D721Med (cell line): ENCODE results near the gene P2RX2.

Source experiments
- DNase-seq: peaks from one replicate; pipeline ENCODE4 v3.0.0; 2011; ENCODE audit warnings: low spot score; ENCODE audit not compliant: insufficient read length
- FAIRE-seq: peaks from 2 replicates; lab custom pipeline; 2011; peaks lifted over from hg19 to GRCh38; lab: Jason Lieb, UNC
- CTCF ChIP-seq: IDR thresholded peaks from 2 replicates; pipeline ENCODE4 v1.5.1; 2012; ENCODE audit warnings: mild to moderate bottlenecking, control low read depth; ENCODE audit not compliant: insufficient read depth; ENCODE audit errors: missing control alignments

Gene P2RX2

DNA sequence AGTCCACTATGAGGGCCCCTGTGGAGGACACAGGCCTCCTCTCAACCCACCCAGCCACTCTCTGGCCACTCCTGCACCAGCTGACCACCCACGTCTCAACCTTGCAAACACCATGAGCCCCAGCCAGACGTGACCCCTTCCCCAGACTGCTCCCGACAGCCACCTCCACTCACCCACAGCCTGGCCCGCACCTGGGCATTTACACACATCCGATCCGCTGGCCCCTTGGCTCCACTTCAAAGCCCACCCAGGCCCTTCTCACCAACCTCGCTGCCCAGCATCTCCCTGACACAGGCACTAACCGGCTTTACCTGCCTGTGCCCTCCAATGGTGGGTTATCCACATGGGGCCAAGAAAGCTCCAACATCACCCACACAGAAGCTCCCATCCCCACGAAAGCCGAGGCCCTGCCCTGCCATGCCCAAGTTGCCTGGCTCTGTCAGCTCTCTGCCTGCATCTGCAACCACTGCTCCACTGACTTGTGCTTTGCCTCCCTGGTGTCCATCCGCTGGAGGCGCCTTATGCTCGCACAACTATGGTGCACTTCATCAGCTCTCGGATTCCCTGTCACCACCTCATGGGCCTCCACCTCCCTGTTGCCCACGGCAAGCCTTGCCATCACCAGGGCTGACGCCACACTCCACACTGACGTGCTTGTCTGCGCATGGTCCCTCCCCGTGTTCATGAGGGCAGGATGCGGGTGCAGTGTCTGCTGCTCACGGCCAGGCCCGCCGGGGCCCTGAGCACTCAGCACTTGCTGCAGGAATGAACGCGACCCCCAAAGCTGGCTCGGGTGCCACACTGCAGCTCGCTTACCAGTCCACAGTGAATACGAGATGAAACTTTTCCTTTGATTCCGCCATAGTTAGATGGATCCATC lies 16.7 kb downstream of the P2RX2 start:
- FAIRE-seq = no peak
- TF ChIP-seq CTCF = no peak
- no peak for DNase-seq

- FAIRE-seq = no peak
- no peak for TF ChIP-seq CTCF
- DNase-seq = no peak
These were observed 19.2 kb downstream of the P2RX2 start for GRCh38 chr12:132637811-132638210.

DNA sequence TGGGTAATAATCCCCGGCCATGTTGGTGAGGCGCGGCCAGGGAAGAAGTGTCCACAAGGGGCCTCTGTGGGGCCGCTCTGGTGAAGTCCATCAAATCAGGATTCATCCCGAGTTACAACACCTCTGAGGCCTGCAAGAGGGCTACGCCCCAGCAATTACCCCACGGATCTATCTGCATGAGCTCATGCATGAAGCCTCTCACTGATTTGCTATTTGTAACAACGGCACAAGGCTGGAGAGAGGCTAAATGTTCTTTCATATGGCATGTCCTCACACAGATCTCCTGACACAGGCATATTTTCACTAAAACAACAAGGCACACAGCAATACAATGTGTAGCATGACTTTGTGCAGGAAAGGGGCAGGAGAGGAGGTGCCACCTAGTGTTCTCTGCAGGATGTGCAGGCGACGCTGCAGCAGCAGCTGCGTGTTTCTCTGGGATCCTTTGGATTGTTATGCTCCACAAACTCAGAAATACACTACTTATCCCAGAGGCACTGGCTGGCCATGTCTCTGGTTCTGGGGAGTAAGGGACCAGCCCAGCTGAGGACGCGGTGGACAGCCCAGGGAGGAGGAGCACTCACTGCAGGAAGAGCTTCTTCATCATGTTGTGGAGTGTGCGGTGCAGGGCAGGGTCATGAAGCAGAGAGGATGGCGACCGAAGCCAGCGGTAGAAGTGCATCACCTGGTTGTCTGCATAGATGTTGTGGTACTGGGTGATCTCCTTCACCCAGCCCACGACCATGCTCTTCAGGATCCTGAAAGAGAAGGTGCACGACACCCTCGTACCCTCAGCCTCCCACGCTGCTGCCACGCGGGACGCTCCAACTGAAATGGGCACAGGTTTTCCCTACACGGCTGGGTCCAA lies 20.2 kb downstream of the P2RX2 start:
- DNase-seq = peak; percentile 52
- FAIRE-seq = no peak
- peak; percentile 47 for TF ChIP-seq CTCF

DNA sequence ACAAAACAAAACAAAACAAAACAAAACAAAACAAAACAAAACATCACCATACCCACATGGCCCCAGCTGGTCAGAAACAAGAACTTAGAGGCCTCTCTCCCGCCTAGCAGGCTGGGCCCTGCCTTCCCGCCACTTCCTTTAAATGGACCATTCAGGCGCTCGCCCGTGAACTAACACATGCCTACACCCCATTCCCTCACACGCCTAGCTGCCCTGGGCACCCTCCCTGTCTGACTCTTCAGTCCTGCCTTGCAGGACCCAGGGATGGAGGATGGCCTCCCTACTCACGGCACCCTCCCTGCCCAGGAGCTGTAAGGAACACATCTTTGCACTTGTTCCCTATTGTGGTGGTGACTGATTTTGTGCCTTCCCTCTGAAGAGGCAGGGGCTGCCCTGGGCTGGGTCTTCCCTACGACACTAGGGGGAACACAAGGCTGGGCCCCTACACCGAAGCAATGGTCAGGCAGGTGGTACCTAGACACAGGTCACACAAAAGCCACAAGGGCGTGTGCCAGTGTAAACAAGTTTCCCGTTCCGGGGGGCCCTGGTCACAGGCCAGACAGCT lies 21.5 kb downstream of the P2RX2 start:
- TF ChIP-seq CTCF = no peak
- no peak for DNase-seq
- no peak for FAIRE-seq

- no peak for FAIRE-seq
- no peak for DNase-seq
- TF ChIP-seq CTCF = no peak
These were observed 22.4 kb downstream of the P2RX2 start for GRCh38 chr12:132640936-132641335.

GRCh38 chr12:132641811-132642650 lies 23.5 kb downstream of the P2RX2 start:
- DNase-seq (no peak), FAIRE-seq (no peak)
- no peak for TF ChIP-seq CTCF
